GDM1 (cell line): ENCODE results near the gene GNA12.

Source experiments
- DNase-seq: peaks from one replicate; lab custom pipeline; 2025; lab: John Stamatoyannopoulos, UW

Gene GNA12

GRCh38 chr7:2838451-2838850 lies 5.7 kb downstream of the GNA12 start:
- no peak for DNase-seq

GRCh38 chr7:2837496-2837895 lies 6.6 kb downstream of the GNA12 start:
- DNase-seq: no peak

- DNase-seq: no peak
Observed at GRCh38 chr7:2834748-2835441, 9.2 kb downstream of the GNA12 start.

- DNase-seq: no peak
Observed at GRCh38 chr7:2833083-2833910, 10.8 kb downstream of the GNA12 start.

- DNase-seq: no peak
Observed at GRCh38 chr7:2832461-2832860, 11.6 kb downstream of the GNA12 start.

GRCh38 chr7:2830609-2831376 lies 13.3 kb downstream of the GNA12 start:
- no peak for DNase-seq

- DNase-seq: no peak
Observed at GRCh38 chr7:2829040-2829439, 15.1 kb downstream of the GNA12 start.

GRCh38 chr7:2826771-2827170 lies 17.3 kb downstream of the GNA12 start:
- no peak for DNase-seq

GRCh38 chr7:2825559-2826227 lies 18.4 kb downstream of the GNA12 start:
- DNase-seq: no peak

GRCh38 chr7:2824678-2825461 lies 19.2 kb downstream of the GNA12 start:
- DNase-seq: no peak

GRCh38 chr7:2824026-2824677 lies 20.0 kb downstream of the GNA12 start:
- DNase-seq: no peak

GRCh38 chr7:2823130-2823529 lies 21.0 kb downstream of the GNA12 start:
- no peak for DNase-seq

- no peak for DNase-seq
Observed at GRCh38 chr7:2821842-2822507, 22.1 kb downstream of the GNA12 start.

GRCh38 chr7:2821161-2821841 lies 22.8 kb downstream of the GNA12 start:
- DNase-seq: no peak

- no peak for DNase-seq
Observed at GRCh38 chr7:2820508-2820934, 23.6 kb downstream of the GNA12 start.

GRCh38 chr7:2819954-2820397 lies 24.1 kb downstream of the GNA12 start:
- no peak for DNase-seq

- no peak for DNase-seq
Observed at GRCh38 chr7:2819161-2819953, 24.8 kb downstream of the GNA12 start.

- no peak for DNase-seq
Observed at GRCh38 chr7:2818653-2819052, 25.5 kb downstream of the GNA12 start.

- DNase-seq: no peak
Observed at GRCh38 chr7:2818121-2818520, 26.0 kb downstream of the GNA12 start.
